Sigmoid colon (tissue), 4 donors: ENCODE data around the gene DNAH14.
"Not testable (repeated sequence)": the region's sequence is repeated elsewhere in the genome, so short reads cannot be mapped to it uniquely, and the experiment has no call there.

Experiments
- POLR2A ChIP-seq, 2 donors: fragments of 450-650 bp; IDR thresholded peaks; one replicate each; pipeline ENCODE4 v1.6.1; 2016; ENCODE audit warnings: antibody characterized with exemption in 2 of 2, mild to moderate bottlenecking in 2 of 2, moderate library complexity in 2 of 2
- POLR2AphosphoS5 ChIP-seq, 4 donors: sonication (generic); formaldehyde crosslinking; IDR thresholded peaks; one replicate each; pipeline ENCODE4 v1.6.1; 2017; ENCODE audit warnings: antibody characterized with exemption in 4 of 4
- TF ChIP-seq, protein P1 (sequence below), 4 experiments: fragments of 450-650 bp in 3 of 4; fragments of 200-600 bp in 1 of 4; IDR thresholded peaks; one replicate each; pipeline ENCODE4 v1.5.1; 2016 to 2019; ENCODE audit warnings: antibody characterized with exemption in 4 of 4, mild to moderate bottlenecking in 3 of 4, moderate library complexity in 2 of 4

DNA sequence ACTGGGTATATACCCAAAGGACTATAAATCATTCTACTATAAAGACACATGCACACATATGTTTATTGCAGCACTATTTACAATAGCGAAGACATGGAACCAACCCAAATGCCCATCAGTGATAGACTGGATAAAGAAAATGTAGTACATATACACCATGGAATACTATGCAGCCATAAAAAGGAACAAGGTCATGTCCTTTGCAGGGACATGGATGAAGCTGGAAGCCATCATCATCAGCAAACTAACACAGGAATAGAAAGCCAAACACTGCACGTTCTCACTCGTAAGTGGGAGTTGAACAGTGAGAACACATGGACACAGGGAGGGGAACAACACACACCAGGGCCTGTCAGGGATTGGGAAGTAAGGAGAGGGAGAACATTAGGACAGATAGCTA, 1.8 kb upstream of the DNAH14 start:
- TF ChIP-seq, protein P1, sequence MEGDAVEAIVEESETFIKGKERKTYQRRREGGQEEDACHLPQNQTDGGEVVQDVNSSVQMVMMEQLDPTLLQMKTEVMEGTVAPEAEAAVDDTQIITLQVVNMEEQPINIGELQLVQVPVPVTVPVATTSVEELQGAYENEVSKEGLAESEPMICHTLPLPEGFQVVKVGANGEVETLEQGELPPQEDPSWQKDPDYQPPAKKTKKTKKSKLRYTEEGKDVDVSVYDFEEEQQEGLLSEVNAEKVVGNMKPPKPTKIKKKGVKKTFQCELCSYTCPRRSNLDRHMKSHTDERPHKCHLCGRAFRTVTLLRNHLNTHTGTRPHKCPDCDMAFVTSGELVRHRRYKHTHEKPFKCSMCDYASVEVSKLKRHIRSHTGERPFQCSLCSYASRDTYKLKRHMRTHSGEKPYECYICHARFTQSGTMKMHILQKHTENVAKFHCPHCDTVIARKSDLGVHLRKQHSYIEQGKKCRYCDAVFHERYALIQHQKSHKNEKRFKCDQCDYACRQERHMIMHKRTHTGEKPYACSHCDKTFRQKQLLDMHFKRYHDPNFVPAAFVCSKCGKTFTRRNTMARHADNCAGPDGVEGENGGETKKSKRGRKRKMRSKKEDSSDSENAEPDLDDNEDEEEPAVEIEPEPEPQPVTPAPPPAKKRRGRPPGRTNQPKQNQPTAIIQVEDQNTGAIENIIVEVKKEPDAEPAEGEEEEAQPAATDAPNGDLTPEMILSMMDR (IDR thresholded peaks at IDR 0.05) = not testable (repeated sequence)
- TF ChIP-seq POLR2AphosphoS5, POLR2A (IDR thresholded peaks at IDR 0.05): not testable (repeated sequence)
